Central memory CD4-positive, alpha-beta T cell (primary cell): ENCODE results near the gene ZNF576.
"Not testable (repeated sequence)": the region's sequence is repeated elsewhere in the genome, so short reads cannot be mapped to it uniquely, and the experiment has no call there.

ENCODE experiments used
- DNase-seq: peaks from one replicate; pipeline ENCODE4 v3.0.0; 2022

ZNF576 gene

DNA sequence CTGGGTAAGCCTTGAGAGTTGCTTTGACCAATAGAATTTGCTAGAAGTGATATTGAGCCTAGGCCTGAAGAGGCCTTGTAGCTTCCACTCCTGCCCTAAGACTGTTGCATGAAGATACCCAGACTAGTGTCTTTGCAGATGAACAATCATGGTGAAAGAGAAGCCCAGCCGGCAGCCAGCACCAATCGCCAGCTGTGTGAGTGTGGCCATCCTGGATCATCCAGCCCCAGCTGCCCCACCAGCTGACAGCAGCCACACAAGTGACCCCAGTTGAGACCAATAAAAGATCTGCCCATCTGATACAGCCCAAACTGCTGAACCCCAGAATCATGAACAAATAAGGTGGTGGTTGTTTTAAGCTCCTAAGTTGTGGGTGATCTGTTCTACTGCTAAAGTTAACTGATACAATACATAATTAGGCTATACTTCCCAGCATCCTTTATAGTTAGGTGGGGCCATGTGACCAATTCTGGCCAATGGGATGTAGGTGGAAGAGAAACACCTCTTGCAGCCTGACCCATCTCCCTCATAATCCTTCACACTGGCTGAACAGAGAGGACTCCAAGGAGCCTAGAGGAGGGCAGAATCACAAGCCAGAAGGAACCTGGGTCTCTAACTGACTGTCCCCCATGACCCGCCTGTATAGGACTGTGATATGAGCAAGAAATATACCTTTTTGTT is 32.4 kb downstream of the ZNF576 start:
- no peak for DNase-seq

DNA sequence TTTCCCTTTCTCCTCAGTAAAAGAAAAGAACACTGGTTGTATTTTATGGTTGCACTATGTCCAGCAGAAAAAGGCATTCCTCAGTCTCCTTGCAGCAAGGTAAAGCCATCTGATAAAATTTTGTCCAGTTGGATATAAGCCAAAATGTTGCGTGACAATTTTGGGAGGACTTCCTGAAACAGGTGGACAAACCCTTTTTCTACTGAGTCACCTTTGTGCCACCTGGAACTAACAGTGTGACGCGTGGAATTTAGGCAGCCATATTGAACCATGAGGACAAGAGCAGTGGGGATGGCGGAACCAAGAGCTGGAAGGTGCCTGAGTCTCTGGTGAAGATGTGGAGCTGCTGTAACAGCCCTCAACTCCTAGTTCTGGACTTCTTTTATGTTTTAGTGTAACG is 35.1 kb downstream of the ZNF576 start:
- no peak for DNase-seq

DNA sequence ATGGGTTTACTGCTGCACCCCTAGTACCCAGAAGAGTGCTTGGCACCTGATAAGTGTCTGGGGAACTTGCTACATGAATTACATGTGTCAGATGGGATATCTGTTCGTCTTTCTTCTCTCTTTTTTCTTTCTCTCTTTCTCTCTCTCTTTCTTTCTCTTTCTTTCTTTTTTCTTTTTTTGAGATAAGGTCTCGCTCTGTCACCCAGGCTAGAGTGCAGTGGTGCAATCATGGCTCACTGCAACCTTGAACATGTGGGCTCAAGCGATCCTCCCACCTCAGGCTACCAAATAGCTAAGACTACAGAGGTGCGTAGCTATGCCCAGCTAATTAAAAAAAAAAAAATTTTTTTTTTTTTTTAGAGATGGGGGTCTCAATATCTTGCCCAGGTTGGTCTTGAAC is 37.1 kb downstream of the ZNF576 start:
- DNase-seq: no peak

DNA sequence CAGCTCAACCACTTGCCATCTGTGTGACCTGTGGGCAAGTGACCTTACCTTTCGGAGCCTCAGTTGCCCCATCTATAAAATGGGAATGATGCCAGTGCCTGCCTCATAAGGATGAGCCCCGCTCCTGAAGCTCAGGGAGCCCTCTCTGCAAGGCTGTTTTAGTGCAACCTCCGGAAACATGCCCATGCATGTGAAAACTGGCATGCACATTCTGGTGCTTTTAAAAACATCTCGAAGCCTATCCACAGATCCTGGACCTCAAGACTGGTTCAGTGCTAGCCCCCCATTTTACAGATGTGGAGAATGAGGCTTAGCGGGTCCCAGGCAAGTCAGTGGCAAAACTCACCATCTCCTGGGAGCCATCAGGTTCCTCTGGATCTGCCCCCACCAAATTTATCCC is 37.7 kb downstream of the ZNF576 start:
- DNase-seq: no peak

DNA sequence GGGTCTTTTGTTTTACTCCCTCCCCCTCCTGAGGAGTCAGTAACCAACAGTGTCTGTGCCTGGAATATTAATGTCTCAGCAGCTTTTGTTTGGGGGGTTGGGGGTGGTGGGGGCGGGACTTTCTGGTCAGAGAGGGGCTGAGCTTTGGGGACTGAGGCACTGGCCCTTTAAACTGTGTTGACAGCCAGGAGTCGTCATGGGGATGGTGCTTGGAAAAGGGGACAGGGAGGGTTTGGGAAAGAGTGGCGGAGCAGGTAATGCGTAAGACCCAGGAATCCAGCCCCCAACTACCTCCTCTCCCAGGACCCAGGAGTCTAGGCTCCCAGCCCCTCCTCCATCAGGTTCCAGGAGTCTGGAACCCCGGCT is 38.1 kb downstream of the ZNF576 start:
- DNase-seq: no peak

GRCh38 chr19:43634872-43635560 is 38.6 kb downstream of the ZNF576 start:
- DNase-seq: no peak

- not testable (repeated sequence) for DNase-seq
These were observed 39.2 kb downstream of the ZNF576 start for GRCh38 chr19:43635561-43635940.

DNA sequence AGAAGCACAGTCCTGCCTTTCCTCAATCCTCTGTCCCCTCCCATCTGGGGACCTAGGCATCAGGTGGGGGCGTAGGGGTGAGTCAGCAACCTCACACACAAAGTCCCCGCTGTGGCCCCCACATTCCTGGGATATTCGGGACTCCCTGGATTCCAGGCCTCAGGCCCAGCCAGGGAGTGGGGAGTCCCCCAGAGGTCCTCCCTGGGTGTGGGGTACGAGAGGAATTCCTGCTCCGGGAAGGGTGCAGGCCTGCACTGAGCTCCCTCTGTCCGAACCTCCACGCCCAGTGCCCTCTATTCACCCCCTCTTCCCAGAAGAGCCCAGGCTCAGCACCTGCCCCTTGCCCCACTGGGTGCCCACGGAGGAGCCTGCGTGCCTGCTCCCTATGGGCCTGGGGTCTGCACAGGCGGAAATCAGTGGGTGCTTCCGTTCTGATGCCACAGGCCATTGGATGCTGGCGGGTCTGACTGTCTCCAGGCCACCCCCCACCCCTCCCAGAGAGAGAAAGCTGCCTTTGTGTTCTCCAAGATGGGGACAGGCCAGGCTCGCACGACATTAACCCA is 39.8 kb downstream of the ZNF576 start:
- DNase-seq: no peak

GRCh38 chr19:43638214-43638994 is 42.0 kb downstream of the ZNF576 start:
- DNase-seq: no peak

DNA sequence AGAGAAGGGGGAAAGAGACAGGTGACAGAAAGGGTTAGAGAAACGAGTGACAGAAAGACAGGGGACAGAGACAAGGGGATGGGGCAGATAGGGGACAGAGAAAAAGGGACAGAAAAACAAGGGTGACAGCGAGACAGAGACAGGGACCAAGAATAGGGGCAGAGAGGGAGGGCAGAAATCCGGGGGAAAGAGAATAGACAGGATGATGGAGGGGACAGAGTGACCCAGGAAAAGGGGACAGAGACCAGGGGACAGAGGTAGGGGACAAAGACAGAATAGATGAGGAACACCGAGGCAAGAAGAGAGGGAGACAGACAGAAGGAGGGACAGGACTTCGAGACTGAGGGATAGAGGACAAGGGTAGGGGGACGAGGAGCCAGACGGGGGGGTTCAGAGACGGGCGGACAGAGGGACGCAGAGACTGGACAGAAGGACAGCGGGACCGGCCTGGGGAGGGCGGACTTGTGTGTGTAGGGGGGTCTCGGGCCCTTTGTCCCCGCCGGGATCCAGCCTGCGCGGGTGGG is 42.7 kb downstream of the ZNF576 start:
- no peak for DNase-seq

GRCh38 chr19:43639519-43640423 is 43.4 kb downstream of the ZNF576 start, which contains the start of gene CADM4:
Gene CADM4, minus strand, starts transcription at chr19:43639850. Its CDS starts 60 bp downstream, at chr19:43639790.
- DNase-seq: peak; percentile 43

- no peak for DNase-seq
These were observed 44.0 kb downstream of the ZNF576 start for GRCh38 chr19:43640424-43640757.

DNA sequence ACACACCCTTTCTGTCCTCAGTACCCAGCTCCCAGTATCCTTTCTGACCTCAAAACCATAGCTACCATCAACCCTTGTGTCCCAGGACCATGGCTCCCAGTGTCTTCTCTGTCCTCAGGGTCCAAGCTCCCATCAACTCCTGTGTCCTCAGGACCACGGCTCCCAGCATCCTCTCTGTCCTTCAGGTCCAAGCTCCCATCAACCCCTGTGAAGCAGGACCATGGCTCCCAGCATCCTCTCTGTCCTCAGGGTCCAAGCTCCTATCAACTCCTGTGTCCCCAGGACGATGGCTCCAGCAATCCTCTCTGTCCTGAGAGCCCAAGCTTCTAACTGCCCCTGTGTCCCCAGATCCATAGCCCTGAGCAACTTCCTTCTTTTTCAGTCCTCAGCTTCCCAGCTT is 44.9 kb downstream of the ZNF576 start:
- no peak for DNase-seq

- no peak for DNase-seq
These were observed 46.1 kb downstream of the ZNF576 start for GRCh38 chr19:43642531-43642930.

- no peak for DNase-seq
These were observed 46.9 kb downstream of the ZNF576 start for GRCh38 chr19:43643326-43643725.

DNA sequence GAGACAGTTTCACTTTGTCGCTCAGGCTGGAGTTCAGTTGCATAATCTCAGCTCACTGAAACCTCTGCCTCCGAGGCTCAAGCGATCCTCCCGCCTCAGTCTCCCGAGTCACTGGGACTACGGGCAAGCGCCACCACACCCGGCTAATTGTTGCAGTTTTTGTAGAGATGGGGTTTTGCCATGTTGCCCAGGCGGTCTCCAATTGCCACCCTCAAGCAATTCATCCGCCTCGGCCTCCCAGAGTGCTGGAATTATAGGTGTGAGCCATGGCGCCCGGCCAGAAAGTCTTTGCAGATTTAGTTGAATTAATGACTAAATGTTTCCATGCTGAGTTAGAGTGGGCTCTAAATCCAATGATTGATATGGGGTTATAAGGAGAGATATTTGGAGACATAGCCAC is 47.8 kb downstream of the ZNF576 start:
- DNase-seq: no peak

- no peak for DNase-seq
These were observed 52.2 kb downstream of the ZNF576 start for GRCh38 chr19:43648633-43649032.

- DNase-seq: no peak
These were observed 53.1 kb downstream of the ZNF576 start for GRCh38 chr19:43649514-43649913.

- DNase-seq: not testable (repeated sequence)
These were observed 53.9 kb downstream of the ZNF576 start for GRCh38 chr19:43650276-43650675.
